GM23338 (cell line): Measurements from ENCODE around the gene FMN1. TPM values are rescaled to one million over a fixed set of nuclear protein-coding genes. Genes with fewer than 3 reads are reported as not detected.

ENCODE experiments used
- ATAC-seq: fragments of 200-7000 bp; cut with Tn5 transposase; 3 replicates; pipeline ENCODE4 v1.9.1; 2020
- DNase-seq: peaks from one replicate; pipeline ENCODE4 v3.0.0-alpha.2; 2015; ENCODE audit warnings: low spot score
- H2AFZ ChIP-seq: fragments of 200-600 bp; sonication (generic); 2 replicates; pipeline ENCODE4 v1.8.0; 2016; ENCODE audit warnings: antibody characterized with exemption, mild to moderate bottlenecking, moderate library complexity
- H3F3A ChIP-seq: fragments of 200-600 bp; sonication (generic); replicated peaks from 2 replicates; pipeline ENCODE4 v1.8.0; 2017; ENCODE audit warnings: antibody characterized with exemption, mixed run types, low read depth
- H3K27ac ChIP-seq: fragments of 200-600 bp; sonication (generic); 2 replicates; pipeline ENCODE4 v1.6.1; 2016; ENCODE audit warnings: low read depth
- H3K27me3 ChIP-seq: fragments of 200-600 bp; sonication (generic); 2 replicates; pipeline ENCODE4 v1.8.0; 2016; ENCODE audit warnings: mild to moderate bottlenecking, mixed run types, moderate library complexity; ENCODE audit not compliant: insufficient read depth
- H3K36me3 ChIP-seq: fragments of 200-600 bp; sonication (generic); 2 replicates; pipeline ENCODE4 v1.8.0; 2016; ENCODE audit warnings: mild to moderate bottlenecking; ENCODE audit not compliant: insufficient read depth
- H3K4me1 ChIP-seq: fragments of 200-600 bp; sonication (generic); 2 replicates; pipeline ENCODE4 v1.8.0; 2016; ENCODE audit warnings: mild to moderate bottlenecking, moderate library complexity; ENCODE audit not compliant: insufficient read depth
- H3K4me2 ChIP-seq: fragments of 200-600 bp; sonication (generic); 2 replicates; pipeline ENCODE4 v1.7.1; 2017; ENCODE audit warnings: mixed run types
- H3K4me3 ChIP-seq: fragments of 200-600 bp; sonication (generic); 2 replicates; pipeline ENCODE4 v1.6.1; 2016; ENCODE audit warnings: mixed run types
- H3K79me2 ChIP-seq: fragments of 200-600 bp; sonication (generic); replicated peaks from 2 replicates; pipeline ENCODE4 v1.8.0; 2017; ENCODE audit warnings: mild to moderate bottlenecking; ENCODE audit not compliant: insufficient read depth
- H3K9me2 ChIP-seq: fragments of 200-600 bp; sonication (generic); 2 replicates; pipeline ENCODE4 v1.8.0; 2017; ENCODE audit not compliant: insufficient read depth
- H4K20me1 ChIP-seq: fragments of 200-600 bp; sonication (generic); replicated peaks from 2 replicates; pipeline ENCODE4 v1.8.0; 2017; ENCODE audit warnings: mild to moderate bottlenecking; ENCODE audit not compliant: insufficient read depth
- H3K27ac Mint-ChIP-seq: 2 replicates; pipeline ENCODE4 v1.8.0; 2020; ENCODE audit warnings: inconsistent platforms, mild to moderate bottlenecking, moderate library complexity, mixed read lengths
- H3K27me3 Mint-ChIP-seq: 3 replicates; pipeline ENCODE4 v1.8.0; 2022; ENCODE audit warnings: low read depth, mild to moderate bottlenecking, moderate library complexity, mixed read lengths, inconsistent platforms; ENCODE audit not compliant: insufficient read depth, poor library complexity
- H3K36me3 Mint-ChIP-seq: 3 replicates; pipeline ENCODE4 v1.8.0; 2021; ENCODE audit warnings: low read depth, mild to moderate bottlenecking, inconsistent platforms, moderate library complexity, mixed read lengths
- H3K4me1 Mint-ChIP-seq: 3 replicates; pipeline ENCODE4 v1.8.0; 2020; ENCODE audit warnings: mild to moderate bottlenecking, inconsistent platforms, mixed read lengths
- H3K4me3 Mint-ChIP-seq: 3 replicates; pipeline ENCODE4 v1.8.0; 2021; ENCODE audit warnings: moderate library complexity, mild to moderate bottlenecking, inconsistent platforms, mixed read lengths
- H3K9me3 Mint-ChIP-seq: 3 replicates; pipeline ENCODE4 v1.8.0; 2020; ENCODE audit warnings: moderate library complexity, mild to moderate bottlenecking, inconsistent platforms, mixed read lengths
- CREB1 ChIP-seq: fragments of 250-450 bp; sonication (Bioruptor Pico); IDR thresholded peaks from 2 replicates; pipeline ENCODE4 v1.5.0; 2020; ENCODE audit warnings: low read depth, mild to moderate bottlenecking, moderate library complexity
- CTCF ChIP-seq, 2 experiments: fragments of 200-600 bp in 1 of 2; sonication (generic) in 1 of 2; conservative IDR thresholded peaks; 2 replicates each; pipeline versions ENCODE4 v1.5.1 to v1.6.1; 2016 to 2017; ENCODE audit warnings: antibody characterized with exemption in 2 of 2, low read depth in 2 of 2, mild to moderate bottlenecking in 2 of 2, moderate library complexity in 1 of 2
- ETS1 ChIP-seq: IDR thresholded peaks from 2 replicates; pipeline ENCODE4 v1.6.1; 2016; ENCODE audit warnings: antibody characterized with exemption
- EZH2phosphoT487 ChIP-seq: fragments of 200-600 bp; sonication (generic); IDR thresholded peaks from one replicate; pipeline ENCODE4 v1.8.1; 2018; ENCODE audit warnings: antibody characterized with exemption; ENCODE audit not compliant: unreplicated experiment
- NANOG ChIP-seq: IDR thresholded peaks from 2 replicates; pipeline ENCODE4 v1.6.1; 2016; ENCODE audit warnings: antibody characterized with exemption, borderline replicate concordance
- POLR2AphosphoS5 ChIP-seq: IDR thresholded peaks from 2 replicates; pipeline ENCODE4 v1.6.1; 2016; ENCODE audit warnings: antibody characterized with exemption, low read depth
- REST ChIP-seq: IDR thresholded peaks from one replicate; pipeline ENCODE4 v1.6.1; 2018; ENCODE audit warnings: antibody characterized with exemption; ENCODE audit not compliant: unreplicated experiment
- ZNF114 ChIP-seq: fragments of 250-450 bp; sonication (Bioruptor Pico); IDR thresholded peaks from 2 replicates; pipeline ENCODE4 v1.5.0; 2020; ENCODE audit warnings: mild to moderate bottlenecking, moderate library complexity
- ZNF331 ChIP-seq: fragments of 250-450 bp; sonication (Bioruptor Pico); IDR thresholded peaks from 2 replicates; pipeline ENCODE4 v1.5.0; 2020; ENCODE audit warnings: low read depth, mild to moderate bottlenecking, moderate library complexity
- polyA plus RNA-seq: library from polyadenylated mRNA; unstranded; fragments of >200 nt; fragmentation: Nextera tagmentation; extraction: Ambion mirVana; gene quantifications from 2 replicates; pipeline ENCODE4 v1.2.1, GENCODE V29; 2016
- total RNA-seq: library from RNA; depleted of rRNA; stranded (reverse); fragments of >200 nt; shearing (Covaris generic); gene quantifications from 2 replicates; pipeline ENCODE4 v1.2.3, GENCODE V29; 2014

FMN1 gene
- total and polyA plus RNA-seq, 2 experiments from 2014 or later: 1.2 to 1.6 TPM

GRCh38 chr15:32983679-32984078, 210.8 kb downstream of the FMN1 start:
- Histone ChIP-seq H3K4me1 (no peaks in the 10 kb centered on the region), H4K20me1 (no peaks in the 10 kb centered on the region), H3F3A (no peaks in the 10 kb centered on the region), H2AFZ (no peak overlapping the region), H3K79me2 (no peaks in the 10 kb centered on the region), H3K36me3 (no peaks in the 10 kb centered on the region), H3K4me3 (no peak overlapping the region), H3K9me2 (no peaks in the 10 kb centered on the region), H3K27me3 (no peaks in the 10 kb centered on the region), H3K4me2 (no peak overlapping the region), H3K27ac (no peak overlapping the region)
- Mint-ChIP-seq H3K4me3 (no peak overlapping the region), H3K27ac (no peak overlapping the region), H3K27me3 (no peaks in the 10 kb centered on the region), H3K9me3 (no peaks in the 10 kb centered on the region), H3K4me1 (no peaks in the 10 kb centered on the region), H3K36me3 (no peaks in the 10 kb centered on the region)
- DNase-seq (no peak), ATAC-seq (no peak)
- no peak for TF ChIP-seq ZNF331 (CRISPR knock-in tag)
- peak in 1 of 2 experiments; percentile 16; a peak in 1 of 4 replicates for TF ChIP-seq CTCF (conservative IDR thresholded peaks at IDR 0.05; ENCODE audit: low read depth in 2 of 2)

- ATAC-seq: no peak
- Histone ChIP-seq H3K79me2 (no peaks in the 10 kb centered on the region), H3K4me2 (no peak overlapping the region), H2AFZ (no peak overlapping the region), H3F3A (no peaks in the 10 kb centered on the region), H3K9me2 (no peaks in the 10 kb centered on the region), H3K36me3 (no peaks in the 10 kb centered on the region), H3K4me1 (no peaks in the 10 kb centered on the region), H3K27ac (no peak overlapping the region), H3K27me3 (no peaks in the 10 kb centered on the region), H3K4me3 (no peak overlapping the region), H4K20me1 (no peaks in the 10 kb centered on the region)
- Mint-ChIP-seq H3K27me3 (peaks cover 2% of the 10 kb centered on the region), H3K27ac (no peak overlapping the region), H3K36me3 (no peaks in the 10 kb centered on the region), H3K4me3 (no peak overlapping the region), H3K9me3 (no peaks in the 10 kb centered on the region), H3K4me1 (no peaks in the 10 kb centered on the region)
- DNase-seq: no peak
- TF ChIP-seq EZH2phosphoT487: no peak
- no peak for TF ChIP-seq ZNF114 (CRISPR knock-in tag)
- no peak for TF ChIP-seq ZNF331 (CRISPR knock-in tag)
- TF ChIP-seq CREB1 (CRISPR knock-in tag): no peak
- no peak for TF ChIP-seq POLR2AphosphoS5
- TF ChIP-seq REST: no peak
- TF ChIP-seq ETS1: no peak
- no peak for TF ChIP-seq NANOG
Measured at GRCh38 chr15:32982001-32982400, 212.5 kb downstream of the FMN1 start.
